ENCODE results near the gene LOXHD1.

The LOXHD1 gene

GRCh38 chr18:46431522-46432171 is 225.4 kb downstream of the LOXHD1 start:
- H3K36me3 ChIP-seq (ENCODE audit: control insufficient read depth, insufficient read depth, low read length), result no peaks in the 10 kb centered on the region
- H3K27me3 ChIP-seq (replicated peaks; ENCODE audit: control insufficient read depth, insufficient read depth, low read length, poor library complexity, severe bottlenecking), result no peaks in the 10 kb centered on the region
- no peaks in the 10 kb centered on the region for H3K9me3 ChIP-seq (ENCODE audit: control insufficient read depth, low read length)
- H3K4me1 ChIP-seq (ENCODE audit: control insufficient read depth, insufficient read depth, low read length, poor library complexity, severe bottlenecking), result no peaks in the 10 kb centered on the region
- no peak for DNase-seq
- H3K4me3 ChIP-seq (ENCODE audit: insufficient read depth, low read depth, low read length, poor library complexity, severe bottlenecking), result no peak overlapping the region
- H3K27ac ChIP-seq (ENCODE audit: insufficient read depth, low read length, poor library complexity, severe bottlenecking), result no peak overlapping the region

GRCh38 chr18:46429649-46430224 is 227.3 kb downstream of the LOXHD1 start:
- Histone ChIP-seq H3K27me3 (replicated peaks; ENCODE audit: control insufficient read depth, insufficient read depth, low read length, poor library complexity, severe bottlenecking) (no peaks in the 10 kb centered on the region), H3K4me3 (ENCODE audit: insufficient read depth, low read depth, low read length, poor library complexity, severe bottlenecking) (no peak overlapping the region), H3K27ac (ENCODE audit: insufficient read depth, low read length, poor library complexity, severe bottlenecking) (no peak overlapping the region)

GRCh38 chr18:46429130-46429529 is 227.9 kb downstream of the LOXHD1 start:
- no peaks in the 10 kb centered on the region for H3K36me3 ChIP-seq (ENCODE audit: control insufficient read depth, insufficient read depth, low read length)
- no peaks in the 10 kb centered on the region for H3K4me1 ChIP-seq (ENCODE audit: control insufficient read depth, insufficient read depth, low read length, poor library complexity, severe bottlenecking)
- H3K27ac ChIP-seq (ENCODE audit: insufficient read depth, low read length, poor library complexity, severe bottlenecking), result no peak overlapping the region
- DNase-seq, result no peak
- no peaks in the 10 kb centered on the region for H3K27me3 ChIP-seq (replicated peaks; ENCODE audit: control insufficient read depth, insufficient read depth, low read length, poor library complexity, severe bottlenecking)
- no peak overlapping the region for H3K4me3 ChIP-seq (ENCODE audit: insufficient read depth, low read depth, low read length, poor library complexity, severe bottlenecking)
- H3K9me3 ChIP-seq (ENCODE audit: control insufficient read depth, low read length), result no peaks in the 10 kb centered on the region

More at GRCh38 chr18:46429649-46430224, 227.3 kb downstream of the LOXHD1 start:
- no peak for DNase-seq
- no peaks in the 10 kb centered on the region for H3K4me1 ChIP-seq (ENCODE audit: control insufficient read depth, insufficient read depth, low read length, poor library complexity, severe bottlenecking)
- H3K36me3 ChIP-seq (ENCODE audit: control insufficient read depth, insufficient read depth, low read length), result no peaks in the 10 kb centered on the region
- H3K9me3 ChIP-seq (ENCODE audit: control insufficient read depth, low read length), result no peaks in the 10 kb centered on the region

GRCh38 chr18:46428368-46428767 is 228.7 kb downstream of the LOXHD1 start:
- H3K4me1 ChIP-seq (ENCODE audit: control insufficient read depth, insufficient read depth, low read length, poor library complexity, severe bottlenecking), result no peaks in the 10 kb centered on the region
- no peak overlapping the region for H3K4me3 ChIP-seq (ENCODE audit: insufficient read depth, low read depth, low read length, poor library complexity, severe bottlenecking)
- DNase-seq, result no peak
- H3K36me3 ChIP-seq (ENCODE audit: control insufficient read depth, insufficient read depth, low read length), result no peaks in the 10 kb centered on the region
- no peaks in the 10 kb centered on the region for H3K27me3 ChIP-seq (replicated peaks; ENCODE audit: control insufficient read depth, insufficient read depth, low read length, poor library complexity, severe bottlenecking)
- no peak overlapping the region for H3K27ac ChIP-seq (ENCODE audit: insufficient read depth, low read length, poor library complexity, severe bottlenecking)
- H3K9me3 ChIP-seq (ENCODE audit: control insufficient read depth, low read length), result no peaks in the 10 kb centered on the region

DNA sequence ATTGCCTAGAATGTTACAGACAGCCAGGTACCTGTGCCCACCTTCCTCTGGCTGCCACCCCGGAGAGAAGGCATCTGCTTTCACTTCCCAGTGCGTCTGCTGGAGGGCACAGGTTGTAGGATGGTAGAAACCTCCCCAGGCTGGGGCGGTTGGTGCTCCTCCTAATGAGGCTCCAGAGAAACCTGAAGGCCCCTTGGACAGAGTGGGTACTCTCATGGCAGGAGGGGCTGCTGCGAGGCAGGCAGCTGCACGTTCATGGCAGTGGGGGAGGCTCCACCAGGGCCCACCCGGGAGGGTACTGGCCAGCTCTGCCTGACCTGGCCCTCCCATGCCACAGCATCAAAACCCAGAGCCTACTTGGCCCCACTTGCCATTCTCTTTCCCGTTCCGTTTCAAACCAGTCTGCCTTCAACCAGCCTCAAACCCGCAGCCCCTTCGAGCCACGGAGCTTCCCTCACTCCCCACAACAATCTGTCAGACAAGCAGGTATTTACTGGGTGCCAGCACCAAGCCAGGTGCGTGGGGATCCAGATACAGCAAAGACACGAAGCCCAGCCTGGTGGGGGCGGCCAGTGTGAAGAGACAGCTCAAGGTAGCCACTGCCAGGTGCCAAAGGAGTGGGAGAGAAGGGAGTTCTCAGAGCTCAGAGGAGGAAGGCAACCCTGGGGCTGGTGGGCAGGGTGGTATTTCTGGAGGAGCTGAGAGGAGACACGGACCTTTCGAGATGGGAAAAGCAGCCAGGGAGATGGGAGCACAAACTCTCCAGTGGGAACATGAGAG is 229.6 kb downstream of the LOXHD1 start:
- Histone ChIP-seq H3K4me1 (ENCODE audit: control insufficient read depth, insufficient read depth, low read length, poor library complexity, severe bottlenecking) (no peaks in the 10 kb centered on the region), H3K4me3 (ENCODE audit: insufficient read depth, low read depth, low read length, poor library complexity, severe bottlenecking) (no peak overlapping the region), H3K9me3 (ENCODE audit: control insufficient read depth, low read length) (no peaks in the 10 kb centered on the region), H3K27ac (ENCODE audit: insufficient read depth, low read length, poor library complexity, severe bottlenecking) (no peak overlapping the region), H3K27me3 (replicated peaks; ENCODE audit: control insufficient read depth, insufficient read depth, low read length, poor library complexity, severe bottlenecking) (no peaks in the 10 kb centered on the region), H3K36me3 (ENCODE audit: control insufficient read depth, insufficient read depth, low read length) (no peaks in the 10 kb centered on the region)
- DNase-seq, result no peak

Data from effector memory CD4-positive, alpha-beta T cell (primary cell).